Colonic mucosa (tissue), 4 donors: Measurements from ENCODE around the gene OXCT1. TPM values are rescaled to one million over a fixed set of nuclear protein-coding genes. Genes with fewer than 3 reads are reported as not detected.

ENCODE experiments used
- DNase-seq: peaks from one replicate; pipeline ENCODE4 v3.0.0-alpha.2; 2020
- H3K27ac ChIP-seq: fragments of 200-600 bp; one replicate; pipeline ENCODE4 v1.8.0; 2021
- H3K27me3 ChIP-seq: fragments of 200-600 bp; one replicate; pipeline ENCODE4 v1.8.0; 2021
- H3K36me3 ChIP-seq: fragments of 200-600 bp; one replicate; pipeline ENCODE4 v1.8.0; 2021
- H3K4me1 ChIP-seq: fragments of 200-600 bp; one replicate; pipeline ENCODE4 v1.8.0; 2021; ENCODE audit warnings: mild to moderate bottlenecking
- H3K4me3 ChIP-seq: fragments of 200-600 bp; one replicate; pipeline ENCODE4 v1.8.0; 2021
- H3K9ac ChIP-seq, 2 donors: one replicate each; pipeline ENCODE4 v1.7.0; 2013; ENCODE audit warnings: control low read depth in 2 of 2, low read depth in 2 of 2, low read length in 2 of 2
- H3K9me3 ChIP-seq: fragments of 200-600 bp; one replicate; pipeline ENCODE4 v1.8.0; 2021
- CTCF ChIP-seq: fragments of 200-600 bp; IDR thresholded peaks from one replicate; pipeline ENCODE4 v1.8.0; 2022; ENCODE audit warnings: antibody characterized with exemption, mild to moderate bottlenecking
- intact Hi-C: fragments of 100-400 bp; cut with DNase I; formaldehyde crosslinking; loops from one replicate; pipeline ENCODE4 v1.14.1; 2022
- total RNA-seq, 2 donors: library from RNA; stranded (reverse); fragmentation: NEBNext Ultra II Directional in 1 of 2; extraction: Animal tissue kit (Norgen Biotek cat#: 25700) in 1 of 2; gene quantifications; one replicate each; pipeline ENCODE4 v1.2.1, GENCODE V29; 2021
- donor health status: healthy.
- donor health status: DM: no; HTN: no; CAD: no.
- donor health status: DM: no; HTN: no; CAD: no.

Gene OXCT1
- total RNA-seq: 10 to 100 TPM; 23.8 to 31.3 TPM

GRCh38 chr5:41869724-41870626 is at the start of gene OXCT1:
OXCT1 (minus strand) TSS chr5:41870425; CDS start chr5:41870358, 67 bp downstream.
- peak within 1 kb of the TSS; percentile 76 for H3K4me3 ChIP-seq
- peak; percentile 85 for DNase-seq
- TF ChIP-seq CTCF: no peak
- H3K9me3 ChIP-seq: no peaks in the 10 kb centered on the region
- intact Hi-C loops: loop anchor here (5.0 kb wide), 2 partner anchors 37 to 57 kb away; partner anchors contain the start of gene FBXO4
- peaks cover 6% of the 10 kb centered on the region for H3K4me1 ChIP-seq
- no peaks in the 10 kb centered on the region for H3K27me3 ChIP-seq
- H3K36me3 ChIP-seq: no peaks in the 10 kb centered on the region
- peak within 1 kb of the TSS; percentile 71 for H3K27ac ChIP-seq
- H3K9ac ChIP-seq: peak within 1 kb of the TSS; percentile 52 to 74

- DNase-seq: no peak
These were observed 47.9 kb upstream of the OXCT1 start for GRCh38 chr5:41918105-41918504.

GRCh38 chr5:41908374-41909079 is 38.3 kb upstream of the OXCT1 start:
- TF ChIP-seq CTCF: no peak
- Histone ChIP-seq H3K9me3 (no peaks in the 10 kb centered on the region), H3K27me3 (no peaks in the 10 kb centered on the region), H3K4me1 (no peaks in the 10 kb centered on the region), H3K9ac (no peak overlapping the region), H3K36me3 (peaks cover 8% of the 10 kb centered on the region), H3K4me3 (no peak overlapping the region), H3K27ac (no peak overlapping the region)
- DNase-seq: no peak
- intact Hi-C loops: loop anchor here (5.0 kb wide), 1 partner anchor 41 kb away; no protein-coding TSS in a partner anchor

More at GRCh38 chr5:41918105-41918504, 47.9 kb upstream of the OXCT1 start:
- H3K36me3 ChIP-seq: no peaks in the 10 kb centered on the region
- TF ChIP-seq CTCF: no peak
- intact Hi-C loops: no loop called here
- H3K4me1 ChIP-seq: no peaks in the 10 kb centered on the region
- H3K9me3 ChIP-seq: no peaks in the 10 kb centered on the region
- no peak overlapping the region for H3K9ac ChIP-seq
- H3K27ac ChIP-seq: no peak overlapping the region
- no peaks in the 10 kb centered on the region for H3K27me3 ChIP-seq
- H3K4me3 ChIP-seq: no peak overlapping the region

GRCh38 chr5:41906151-41906550 is 35.9 kb upstream of the OXCT1 start:
- H3K4me3 ChIP-seq: no peak overlapping the region
- no peak for DNase-seq
- intact Hi-C loops: loop anchor here (5.0 kb wide), 1 partner anchor 39 kb away; no protein-coding TSS in a partner anchor
- no peaks in the 10 kb centered on the region for H3K9me3 ChIP-seq
- H3K27ac ChIP-seq: no peak overlapping the region
- TF ChIP-seq CTCF: no peak
- no peaks in the 10 kb centered on the region for H3K36me3 ChIP-seq
- H3K27me3 ChIP-seq: no peaks in the 10 kb centered on the region
- H3K9ac ChIP-seq: no peak overlapping the region
- no peaks in the 10 kb centered on the region for H3K4me1 ChIP-seq
